ENCODE data around the gene CCDC40.
"Not testable (repeated sequence)": the region's sequence is repeated elsewhere in the genome, so short reads cannot be mapped to it uniquely, and the experiment has no call there.

The CCDC40 gene

GRCh38 chr17:80035937-80036714, at the start of gene CCDC40:
CCDC40 (plus strand) TSS chr17:80036642; CDS start chr17:80036663, 21 bp downstream.
- peak; percentile 81 for DNase-seq

- no peak for DNase-seq
Observed at GRCh38 chr17:79987187-79987934, 49.1 kb upstream of the CCDC40 start.

- no peak for DNase-seq
Observed at GRCh38 chr17:79987935-79988184, 48.6 kb upstream of the CCDC40 start.

- no peak for DNase-seq
Observed at GRCh38 chr17:79988185-79988971, 48.1 kb upstream of the CCDC40 start.

- DNase-seq, result no peak
Observed at GRCh38 chr17:79989106-79989835, 47.2 kb upstream of the CCDC40 start.

- no peak for DNase-seq
Observed at GRCh38 chr17:79990051-79990592, 46.3 kb upstream of the CCDC40 start.

- DNase-seq, result no peak
Observed at GRCh38 chr17:79990704-79991103, 45.7 kb upstream of the CCDC40 start.

- DNase-seq, result peak; percentile 84
Observed at GRCh38 chr17:79991140-79991923, 45.1 kb upstream of the CCDC40 start.

GRCh38 chr17:79991924-79992648, 44.4 kb upstream of the CCDC40 start:
- DNase-seq, result no peak

- no peak for DNase-seq
Observed at GRCh38 chr17:79992649-79993389, 43.6 kb upstream of the CCDC40 start.

GRCh38 chr17:79993390-79994227, 42.8 kb upstream of the CCDC40 start:
- peak; percentile 44 for DNase-seq

GRCh38 chr17:79994228-79994569, 42.2 kb upstream of the CCDC40 start:
- DNase-seq, result not testable (repeated sequence)

- DNase-seq, result no peak
Observed at GRCh38 chr17:79994602-79995001, 41.8 kb upstream of the CCDC40 start.

- no peak for DNase-seq
Observed at GRCh38 chr17:79995696-79996095, 40.7 kb upstream of the CCDC40 start.

GRCh38 chr17:79996291-79996690, 40.2 kb upstream of the CCDC40 start:
- no peak for DNase-seq

- peak; percentile 68 for DNase-seq
Observed at GRCh38 chr17:79997011-79997660, 39.3 kb upstream of the CCDC40 start.

- no peak for DNase-seq
Observed at GRCh38 chr17:80000136-80000535, 36.3 kb upstream of the CCDC40 start.

- DNase-seq, result no peak
Observed at GRCh38 chr17:80000981-80001775, 35.3 kb upstream of the CCDC40 start.

All from activated naive CD4-positive, alpha-beta T cell treated with Interleukin-2 at 50 U/mL for 16 hours (primary cell).